Measurements from ENCODE around the gene MYL6B. TPM values are rescaled to one million over a fixed set of nuclear protein-coding genes. Genes with fewer than 3 reads are reported as not detected.

The MYL6B gene
- total and polyA plus RNA-seq, 2 of the 4 experiments (the other 2 are of a cell fraction), result 78.3 to 112 TPM

GRCh38 chr12:56134897-56135296 is 17.5 kb upstream of the MYL6B start:
- no peak overlapping the region for H3K4me3 ChIP-seq (ENCODE audit: insufficient read depth, low read depth, low read length)
- ChIA-PET CTCF (no interaction called here), POLR2A (ENCODE audit: unreplicated experiment) (no interaction called here)
- no CpG with 5 or more reads among the region's 6 CpGs for WGBS, 2 experiments (ENCODE audit: extremely low coverage in 2 of 2, insufficient read length in 1 of 2)
- no peak overlapping the region for H2AK9ac ChIP-seq (replicated peaks; ENCODE audit: low read depth, low read length, poor library complexity)
- H4K8ac ChIP-seq (ENCODE audit: low read depth in 2 of 2, low read length in 2 of 2), result no peak overlapping the region
- H3K4me1 ChIP-seq (ENCODE audit: control insufficient read depth, insufficient read depth, low read length), result no peaks in the 10 kb centered on the region
- no peak overlapping the region for H3K23ac ChIP-seq (ENCODE audit: low read depth, low read length)
- H3K79me1 ChIP-seq (ENCODE audit: low read depth in 1 of 2, low read length in 2 of 2), result peaks cover 31 to 51% of the 10 kb centered on the region in 2 experiments
- no peak overlapping the region for H2BK20ac ChIP-seq (ENCODE audit: low read depth, low read length)
- no peak overlapping the region for H3K14ac ChIP-seq (replicated peaks; ENCODE audit: low read depth, low read length)
- H4K5ac ChIP-seq (ENCODE audit: low read depth, low read length), result no peak overlapping the region
- no peaks in the 10 kb centered on the region for H3K27me3 ChIP-seq (ENCODE audit: control insufficient read depth, insufficient read depth, low read length)
- H3K9me3 ChIP-seq (ENCODE audit: control insufficient read depth, insufficient read depth, low read length), result no peaks in the 10 kb centered on the region
- H3K27ac ChIP-seq (ENCODE audit: insufficient read depth, low read length), result no peak overlapping the region
- dilution Hi-C loops (cut with HindIII; ENCODE audit: low sequenced_read_pairs, unreplicated experiment), result no loop called here
- H3K4me2 ChIP-seq (ENCODE audit: low read depth, low read length), result no peak overlapping the region
- H4K91ac ChIP-seq (ENCODE audit: insufficient read depth, low read depth, low read length), result no peak overlapping the region
- peaks cover 71% of the 10 kb centered on the region for H3K36me3 ChIP-seq (ENCODE audit: control insufficient read depth, insufficient read depth, low read length)
- no peak overlapping the region for H3K56ac ChIP-seq (ENCODE audit: extremely low read depth, insufficient read depth, low read length)
- ATAC-seq (ENCODE audit: low read depth), result no peak
- intact Hi-C loops (cut with micrococcal nuclease), result no loop called here
- no peak overlapping the region for H2BK120ac ChIP-seq (ENCODE audit: low read depth, low read length)
- H2AK5ac ChIP-seq (ENCODE audit: low read depth, low read length), result no peak overlapping the region
- H3K9me1 ChIP-seq (ENCODE audit: insufficient read depth, low read length), result no peaks in the 10 kb centered on the region; the same call in 1 of the 2 replicates
- BruUV-seq (replicated peaks), result no TSS peak
- TF ChIP-seq, protein P1, sequence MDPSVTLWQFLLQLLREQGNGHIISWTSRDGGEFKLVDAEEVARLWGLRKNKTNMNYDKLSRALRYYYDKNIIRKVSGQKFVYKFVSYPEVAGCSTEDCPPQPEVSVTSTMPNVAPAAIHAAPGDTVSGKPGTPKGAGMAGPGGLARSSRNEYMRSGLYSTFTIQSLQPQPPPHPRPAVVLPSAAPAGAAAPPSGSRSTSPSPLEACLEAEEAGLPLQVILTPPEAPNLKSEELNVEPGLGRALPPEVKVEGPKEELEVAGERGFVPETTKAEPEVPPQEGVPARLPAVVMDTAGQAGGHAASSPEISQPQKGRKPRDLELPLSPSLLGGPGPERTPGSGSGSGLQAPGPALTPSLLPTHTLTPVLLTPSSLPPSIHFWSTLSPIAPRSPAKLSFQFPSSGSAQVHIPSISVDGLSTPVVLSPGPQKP (IDR thresholded peaks at IDR 0.05; ENCODE audit: borderline replicate concordance, low read depth, low read length), result no peak
- TF ChIP-seq MXI1 (IDR thresholded peaks at IDR 0.05; ENCODE audit: borderline replicate concordance, low read depth, low read length) (no peak), MAZ (IDR thresholded peaks at IDR 0.05; ENCODE audit: borderline replicate concordance, low read depth, low read length) (no peak), MAFK (IDR thresholded peaks at IDR 0.05; ENCODE audit: low read depth, low read length) (no peak), NFE2L2 (IDR thresholded peaks at IDR 0.05; ENCODE audit: low read depth, low read length) (no peak), CHD1 (IDR thresholded peaks at IDR 0.05; ENCODE audit: low read depth, low read length) (no peak), RFX5 (IDR thresholded peaks at IDR 0.05; ENCODE audit: low read depth, low read length) (no peak), RCOR1 (IDR thresholded peaks at IDR 0.05; ENCODE audit: insufficient replicate concordance, low read length) (no peak), FOS (IDR thresholded peaks at IDR 0.05; ENCODE audit: low read depth, low read length) (no peak), SMC3 (IDR thresholded peaks at IDR 0.05; ENCODE audit: low read depth, low read length) (no peak), BHLHE40 (IDR thresholded peaks at IDR 0.05; ENCODE audit: low read depth, low read length) (no peak)
- TF ChIP-seq, protein P2, sequence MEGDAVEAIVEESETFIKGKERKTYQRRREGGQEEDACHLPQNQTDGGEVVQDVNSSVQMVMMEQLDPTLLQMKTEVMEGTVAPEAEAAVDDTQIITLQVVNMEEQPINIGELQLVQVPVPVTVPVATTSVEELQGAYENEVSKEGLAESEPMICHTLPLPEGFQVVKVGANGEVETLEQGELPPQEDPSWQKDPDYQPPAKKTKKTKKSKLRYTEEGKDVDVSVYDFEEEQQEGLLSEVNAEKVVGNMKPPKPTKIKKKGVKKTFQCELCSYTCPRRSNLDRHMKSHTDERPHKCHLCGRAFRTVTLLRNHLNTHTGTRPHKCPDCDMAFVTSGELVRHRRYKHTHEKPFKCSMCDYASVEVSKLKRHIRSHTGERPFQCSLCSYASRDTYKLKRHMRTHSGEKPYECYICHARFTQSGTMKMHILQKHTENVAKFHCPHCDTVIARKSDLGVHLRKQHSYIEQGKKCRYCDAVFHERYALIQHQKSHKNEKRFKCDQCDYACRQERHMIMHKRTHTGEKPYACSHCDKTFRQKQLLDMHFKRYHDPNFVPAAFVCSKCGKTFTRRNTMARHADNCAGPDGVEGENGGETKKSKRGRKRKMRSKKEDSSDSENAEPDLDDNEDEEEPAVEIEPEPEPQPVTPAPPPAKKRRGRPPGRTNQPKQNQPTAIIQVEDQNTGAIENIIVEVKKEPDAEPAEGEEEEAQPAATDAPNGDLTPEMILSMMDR (conservative IDR thresholded peaks at IDR 0.05; ENCODE audit: low read depth, low read length), result no peak
- no peak overlapping the region for H3K18ac ChIP-seq (ENCODE audit: low read depth, low read length)
- H3K4ac ChIP-seq (ENCODE audit: low read depth, low read length), result no peak overlapping the region
- no peak for DNase-seq
- H2BK15ac ChIP-seq (ENCODE audit: low read depth, low read length), result no peak overlapping the region
- H4K20me1 ChIP-seq (ENCODE audit: insufficient read depth, low read length), result no peaks in the 10 kb centered on the region
- in situ Hi-C loops (cut with MboI; ENCODE audit: low sequenced_read_pairs), result no loop called here
- H2BK5ac ChIP-seq (ENCODE audit: low read depth, low read length, poor library complexity, severe bottlenecking), result no peak overlapping the region
- no peak overlapping the region for H3K9ac ChIP-seq (ENCODE audit: low read depth, low read length)
- H2AFZ ChIP-seq (replicated peaks; ENCODE audit: low read length, poor library complexity), result no peak overlapping the region

Data from IMR-90 (cell line).